Measurements from ENCODE around the gene AGBL2.

AGBL2 gene

GRCh38 chr11:47609675-47610074, 105.5 kb downstream of the AGBL2 start:
- no peaks in the 10 kb centered on the region for H3K4me1 ChIP-seq (ENCODE audit: control insufficient read depth, insufficient read depth, low read length)

More at GRCh38 chr11:47609675-47610074, 105.5 kb downstream of the AGBL2 start:
- no peaks in the 10 kb centered on the region for H3K36me3 ChIP-seq (ENCODE audit: control insufficient read depth, insufficient read depth, low read length)
- H3K9me3 ChIP-seq (ENCODE audit: control insufficient read depth, insufficient read depth, low read length): no peaks in the 10 kb centered on the region
- H3K27ac ChIP-seq (ENCODE audit: low read length): no peak overlapping the region
- WGBS (ENCODE audit: insufficient coverage, insufficient read length): no CpG with 5 or more reads among the region's 3 CpGs
- no peaks in the 10 kb centered on the region for H3K27me3 ChIP-seq (ENCODE audit: control insufficient read depth, insufficient read depth, low read length)
- DNase-seq (ENCODE audit: low read depth, low spot score): no peak
- no peak overlapping the region for H3K4me3 ChIP-seq (ENCODE audit: low read length)
